Upper lobe of left lung (tissue), 6 donors: Measurements from ENCODE around the gene JMJD1C. TPM values are rescaled to one million over a fixed set of nuclear protein-coding genes. Genes with fewer than 3 reads are reported as not detected.
A peak's percentile ranks its signal among the peaks of the same experiment; 100 is the strongest.

Source experiments
- ATAC-seq, 2 donors: fragments of 200-7000 bp; cut with Tn5 transposase; one replicate each; pipeline ENCODE4 v1.9.1; 2022; ENCODE audit warnings: mild to moderate bottlenecking in 2 of 2, moderate library complexity in 2 of 2; ENCODE audit not compliant: low FRiP score in 2 of 2
- DNase-seq, 2 donors: peaks; one replicate each; pipeline ENCODE4 v3.0.0-alpha.2; 2019 to 2020
- H3K27ac ChIP-seq, 4 donors: fragments of 200-600 bp; sonication (generic); one replicate each; pipeline ENCODE4 v1.5.1; 2016 to 2019
- H3K27me3 ChIP-seq, 4 donors: fragments of 200-600 bp; sonication (generic); one replicate each; pipeline ENCODE4 v1.5.1; 2017 to 2019
- H3K36me3 ChIP-seq, 4 donors: fragments of 200-600 bp; sonication (generic); one replicate each; pipeline ENCODE4 v1.5.1; 2016 to 2019
- H3K4me1 ChIP-seq, 4 donors: fragments of 200-600 bp; sonication (generic); one replicate each; pipeline ENCODE4 v1.5.1; 2018 to 2019
- H3K4me3 ChIP-seq, 4 donors: fragments of 200-600 bp; sonication (generic); one replicate each; pipeline ENCODE4 v1.5.1; 2017 to 2019; ENCODE audit warnings: mild to moderate bottlenecking in 2 of 4, moderate library complexity in 1 of 4
- H3K9me3 ChIP-seq, 4 donors: fragments of 200-600 bp; sonication (generic); one replicate each; pipeline ENCODE4 v1.5.1; 2018 to 2019
- EP300 ChIP-seq, 4 donors: sonication (generic); formaldehyde crosslinking; IDR thresholded peaks; one replicate each; pipeline ENCODE4 v1.5.1; 2017; ENCODE audit warnings: antibody characterized with exemption in 4 of 4, control low read depth in 2 of 4
- POLR2A ChIP-seq, 4 donors: fragments of 450-650 bp; IDR thresholded peaks; one replicate each; pipeline ENCODE4 v1.5.1; 2016 to 2017; ENCODE audit warnings: antibody characterized with exemption in 4 of 4, mild to moderate bottlenecking in 2 of 4
- POLR2AphosphoS5 ChIP-seq, 2 donors: sonication (generic); formaldehyde crosslinking; IDR thresholded peaks; one replicate each; pipeline ENCODE4 v1.5.1; 2017; ENCODE audit warnings: antibody characterized with exemption in 2 of 2
- WGBS, 2 donors: methylation state at CpG; one replicate each; pipeline ENCODE4 v1.1.5; 2017 to 2018; 5-methylcytosine and 5-hydroxymethylcytosine counted together
- total RNA-seq, 6 donors: library from RNA; depleted of rRNA in 4 of 6; stranded (reverse); fragments of >200 nt in 4 of 6; gene quantifications; one replicate each; pipeline versions ENCODE4 v1.1.0 to v1.2.1, GENCODE V29; 2016 to 2021
- TF ChIP-seq, protein P1 (sequence below), 6 experiments: fragments of 450-650 bp in 4 of 6; fragments of 200-600 bp in 2 of 6; sonication (generic) in 2 of 6; IDR thresholded peaks; one replicate each; pipeline ENCODE4 v1.5.1; 2016 to 2019; ENCODE audit warnings: antibody characterized with exemption in 6 of 6
- donor health status: DM: no; HTN: no; CAD: no; lungs with moderate emphysema.
- donor health status: DM: no; HTN: yes; CAD: no; lungs with severe emphysema.

JMJD1C gene
- total RNA-seq, 6 donors from 2014 or later: 80.2 to 130 (median 94.2) TPM

GRCh38 chr10:63427013-63427412, 38.8 kb downstream of the JMJD1C start:
- WGBS, 2 donors: 96 to 97% methylated on average over 18 to 19 of the region's 19 CpGs
- ATAC-seq (no peak), DNase-seq (peak in 1 of 2 donors; percentile 46)
- Histone ChIP-seq H3K4me1 (peaks cover 21 to 28% (median 26%) of the 10 kb centered on the region in 4 donors), H3K9me3 (no peaks in the 10 kb centered on the region), H3K27me3 (no peaks in the 10 kb centered on the region), H3K36me3 (no peaks in the 10 kb centered on the region), H3K4me3 (no peak overlapping the region), H3K27ac (no peak overlapping the region)
- TF ChIP-seq POLR2A (IDR thresholded peaks at IDR 0.05) (no peak), EP300 (IDR thresholded peaks at IDR 0.05) (no peak), POLR2AphosphoS5 (IDR thresholded peaks at IDR 0.05) (no peak)
- TF ChIP-seq, protein P1, sequence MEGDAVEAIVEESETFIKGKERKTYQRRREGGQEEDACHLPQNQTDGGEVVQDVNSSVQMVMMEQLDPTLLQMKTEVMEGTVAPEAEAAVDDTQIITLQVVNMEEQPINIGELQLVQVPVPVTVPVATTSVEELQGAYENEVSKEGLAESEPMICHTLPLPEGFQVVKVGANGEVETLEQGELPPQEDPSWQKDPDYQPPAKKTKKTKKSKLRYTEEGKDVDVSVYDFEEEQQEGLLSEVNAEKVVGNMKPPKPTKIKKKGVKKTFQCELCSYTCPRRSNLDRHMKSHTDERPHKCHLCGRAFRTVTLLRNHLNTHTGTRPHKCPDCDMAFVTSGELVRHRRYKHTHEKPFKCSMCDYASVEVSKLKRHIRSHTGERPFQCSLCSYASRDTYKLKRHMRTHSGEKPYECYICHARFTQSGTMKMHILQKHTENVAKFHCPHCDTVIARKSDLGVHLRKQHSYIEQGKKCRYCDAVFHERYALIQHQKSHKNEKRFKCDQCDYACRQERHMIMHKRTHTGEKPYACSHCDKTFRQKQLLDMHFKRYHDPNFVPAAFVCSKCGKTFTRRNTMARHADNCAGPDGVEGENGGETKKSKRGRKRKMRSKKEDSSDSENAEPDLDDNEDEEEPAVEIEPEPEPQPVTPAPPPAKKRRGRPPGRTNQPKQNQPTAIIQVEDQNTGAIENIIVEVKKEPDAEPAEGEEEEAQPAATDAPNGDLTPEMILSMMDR (IDR thresholded peaks at IDR 0.05): no peak

DNA sequence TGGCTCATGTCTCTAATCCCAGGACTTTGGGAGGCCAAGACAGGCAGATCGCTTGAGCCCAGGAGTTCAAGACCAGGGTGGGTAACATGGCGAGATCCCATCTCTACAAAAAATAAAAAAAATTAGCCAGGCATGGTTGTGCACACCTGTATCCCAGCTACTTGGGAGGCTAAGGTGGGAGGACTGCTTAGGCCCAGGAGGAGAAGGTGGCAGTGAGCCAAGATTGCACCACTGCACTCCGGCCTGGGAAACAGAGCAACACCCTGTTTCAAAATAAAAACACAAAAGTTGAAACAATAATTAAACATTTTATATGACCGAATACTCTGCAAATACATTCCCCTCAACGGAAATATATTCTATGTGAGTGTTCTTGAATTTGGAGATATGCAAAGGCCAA, 40.3 kb downstream of the JMJD1C start:
- DNase-seq (no peak), ATAC-seq (no peak)
- TF ChIP-seq EP300 (IDR thresholded peaks at IDR 0.05) (no peak), POLR2A (IDR thresholded peaks at IDR 0.05) (no peak)

DNA sequence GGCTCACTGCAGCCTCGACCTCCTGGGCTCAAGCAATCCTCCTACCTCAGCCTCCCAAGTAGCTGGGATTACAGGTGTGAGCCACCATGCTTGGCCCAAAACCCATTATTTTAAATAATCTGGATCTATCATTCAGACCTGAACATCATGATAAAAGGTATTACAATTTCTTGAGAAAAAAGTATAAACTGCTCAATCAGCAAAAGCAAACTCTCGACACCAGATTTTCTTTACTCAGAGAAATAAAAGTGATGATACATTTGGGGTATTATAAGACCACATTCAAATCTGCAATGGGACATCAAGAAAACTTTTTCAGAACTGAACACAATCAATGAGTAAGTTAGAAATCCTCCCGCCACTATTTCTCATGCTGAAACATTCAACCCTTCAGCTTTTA, 41.2 kb downstream of the JMJD1C start:
- 93 to 100% methylated on average over 3 of the region's 3 CpGs for WGBS, 2 donors
- Histone ChIP-seq H3K4me3 (no peak overlapping the region), H3K36me3 (no peaks in the 10 kb centered on the region), H3K9me3 (no peaks in the 10 kb centered on the region), H3K27ac (no peak overlapping the region), H3K4me1 (peaks cover 15 to 24% (median 20%) of the 10 kb centered on the region in 4 donors), H3K27me3 (no peaks in the 10 kb centered on the region)
- ATAC-seq (no peak), DNase-seq (no peak)
- TF ChIP-seq POLR2AphosphoS5 (IDR thresholded peaks at IDR 0.05): no peak
- no peak for TF ChIP-seq POLR2A (IDR thresholded peaks at IDR 0.05)
- TF ChIP-seq, protein P1 (IDR thresholded peaks at IDR 0.05): no peak
- TF ChIP-seq EP300 (IDR thresholded peaks at IDR 0.05): no peak

More for the DNA sequence above, 40.3 kb downstream of the JMJD1C start:
- no peak overlapping the region for H3K27ac ChIP-seq
- H3K9me3 ChIP-seq: no peaks in the 10 kb centered on the region
- H3K36me3 ChIP-seq: no peaks in the 10 kb centered on the region
- WGBS, 2 donors: 80 to 83% methylated on average over 5 of the region's 5 CpGs
- H3K4me1 ChIP-seq: peaks cover 24 to 34% (median 30%) of the 10 kb centered on the region in 4 donors
- no peak overlapping the region for H3K4me3 ChIP-seq
- H3K27me3 ChIP-seq: no peaks in the 10 kb centered on the region

DNA sequence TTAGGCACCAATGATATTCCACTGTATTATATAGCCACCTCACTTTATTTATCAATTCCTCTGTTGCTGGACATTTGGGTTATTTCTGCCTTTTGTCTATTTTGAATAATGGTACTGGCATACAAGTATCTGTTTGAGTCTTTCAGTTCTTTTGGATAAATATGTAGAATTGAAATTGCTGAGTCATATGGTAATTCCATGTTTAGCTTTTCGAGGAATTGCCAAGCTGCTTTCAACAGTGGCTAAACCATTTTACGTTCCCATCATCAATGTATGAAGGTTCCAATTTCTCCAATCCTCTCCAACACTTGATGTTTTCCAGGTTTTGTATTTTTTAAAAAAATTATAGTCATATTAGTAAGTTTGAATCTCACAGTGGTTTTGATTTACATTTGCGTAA, 42.3 kb downstream of the JMJD1C start:
- WGBS, 2 donors: 87 to 90% methylated on average over 3 of the region's 3 CpGs
- no peak for DNase-seq
- H3K27ac ChIP-seq: no peak overlapping the region
- H3K36me3 ChIP-seq: no peaks in the 10 kb centered on the region
- H3K9me3 ChIP-seq: no peaks in the 10 kb centered on the region
- H3K27me3 ChIP-seq: no peaks in the 10 kb centered on the region
- TF ChIP-seq POLR2AphosphoS5 (IDR thresholded peaks at IDR 0.05) (no peak), POLR2A (IDR thresholded peaks at IDR 0.05) (no peak), EP300 (IDR thresholded peaks at IDR 0.05) (no peak)
- TF ChIP-seq, protein P1 (IDR thresholded peaks at IDR 0.05): no peak
- no peak overlapping the region for H3K4me3 ChIP-seq
- no peak for ATAC-seq
- peaks cover 10 to 15% (median 13%) of the 10 kb centered on the region in 4 donors for H3K4me1 ChIP-seq

DNA sequence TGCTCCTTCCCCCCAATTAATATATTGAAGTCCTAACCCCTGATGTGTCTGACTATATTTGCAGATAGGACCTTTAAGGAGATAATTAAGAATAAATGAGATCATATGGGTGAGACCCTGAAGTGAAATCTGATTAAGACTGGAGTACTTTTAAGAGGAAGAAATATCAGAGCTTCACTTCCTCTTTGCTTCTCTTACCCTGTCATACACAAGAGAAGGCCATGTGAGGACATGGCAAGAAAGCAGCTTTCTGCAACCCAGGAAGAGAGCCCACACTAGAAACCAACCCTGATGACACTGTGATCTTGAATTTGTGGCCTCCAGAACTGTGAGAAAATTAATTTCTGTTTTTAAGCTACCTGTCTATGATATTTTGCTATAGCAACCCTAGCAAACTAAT, 44.2 kb downstream of the JMJD1C start:
- ATAC-seq: peak; percentile 55 to 83

More for the DNA sequence above, 44.2 kb downstream of the JMJD1C start:
- DNase-seq: no peak
- Histone ChIP-seq H3K36me3 (no peaks in the 10 kb centered on the region), H3K4me3 (no peak overlapping the region), H3K27ac (no peak overlapping the region), H3K4me1 (peaks cover 10 to 18% (median 14%) of the 10 kb centered on the region in 4 donors), H3K9me3 (no peaks in the 10 kb centered on the region), H3K27me3 (no peaks in the 10 kb centered on the region)
- TF ChIP-seq, protein P1 (IDR thresholded peaks at IDR 0.05): no peak
- TF ChIP-seq POLR2AphosphoS5 (IDR thresholded peaks at IDR 0.05): no peak
- TF ChIP-seq POLR2A (IDR thresholded peaks at IDR 0.05): no peak
- TF ChIP-seq EP300 (IDR thresholded peaks at IDR 0.05): no peak
